ENCODE results near the gene DNAJC1. TPM values are rescaled to one million over a fixed set of nuclear protein-coding genes. Genes with fewer than 3 reads are reported as not detected.

DNAJC1 gene
- total and polyA plus RNA-seq, 2 of the 4 experiments (the other 2 are of a cell fraction): 12.7 to 13.3 TPM

DNA sequence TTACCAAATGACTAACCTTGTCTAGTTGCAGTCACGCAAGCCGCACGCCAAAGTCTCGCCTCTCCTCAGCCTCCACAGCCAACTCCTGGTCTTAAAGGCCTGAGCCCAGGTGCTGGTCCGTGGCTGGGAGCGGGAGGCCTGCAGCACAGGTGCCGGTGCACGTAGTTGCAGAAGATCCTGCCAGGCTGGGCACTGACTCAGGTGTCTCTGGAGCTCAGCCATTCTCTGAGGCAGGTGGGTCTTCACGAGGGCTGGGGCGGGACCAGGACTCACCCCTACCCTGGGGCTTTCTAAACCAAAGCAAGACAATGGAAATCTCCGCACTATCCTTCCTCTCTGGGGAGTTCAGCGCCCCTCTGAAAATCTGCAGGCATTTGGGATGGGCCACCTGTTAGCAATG lies 253.1 kb downstream of the DNAJC1 start:
- Histone ChIP-seq H3K14ac (replicated peaks; ENCODE audit: low read depth, low read length) (no peak overlapping the region), H3K4me2 (ENCODE audit: low read depth, low read length) (no peak overlapping the region), H3K27me3 (ENCODE audit: control insufficient read depth, insufficient read depth, low read length) (no peaks in the 10 kb centered on the region), H4K5ac (ENCODE audit: low read depth, low read length) (no peak overlapping the region), H2BK15ac (ENCODE audit: low read depth, low read length) (no peak overlapping the region), H4K8ac (ENCODE audit: low read depth in 2 of 2, low read length in 2 of 2) (no peak overlapping the region), H2AK5ac (ENCODE audit: low read depth, low read length) (no peak overlapping the region), H3K4ac (ENCODE audit: low read depth, low read length) (no peak overlapping the region), H3K4me3 (ENCODE audit: insufficient read depth, low read depth, low read length) (no peak overlapping the region), H3K27ac (ENCODE audit: insufficient read depth, low read length) (no peak overlapping the region), H4K20me1 (ENCODE audit: insufficient read depth, low read length) (no peaks in the 10 kb centered on the region), H2BK120ac (ENCODE audit: low read depth, low read length) (no peak overlapping the region), H3K9me1 (ENCODE audit: insufficient read depth, low read length) (no peaks in the 10 kb centered on the region), H2AFZ (replicated peaks; ENCODE audit: low read length, poor library complexity) (no peak overlapping the region), H3K79me1 (ENCODE audit: low read depth in 1 of 2, low read length in 2 of 2) (no peaks in the 10 kb centered on the region), H2BK5ac (ENCODE audit: low read depth, low read length, poor library complexity, severe bottlenecking) (no peak overlapping the region), H3K23ac (ENCODE audit: low read depth, low read length) (no peak overlapping the region), H3K36me3 (ENCODE audit: control insufficient read depth, insufficient read depth, low read length) (peaks cover 3% of the 10 kb centered on the region; the same call in 1 of the 2 replicates), H3K9ac (ENCODE audit: low read depth, low read length) (no peak overlapping the region), H2BK20ac (ENCODE audit: low read depth, low read length) (no peak overlapping the region), H3K4me1 (ENCODE audit: control insufficient read depth, insufficient read depth, low read length) (no peaks in the 10 kb centered on the region), H4K91ac (ENCODE audit: insufficient read depth, low read depth, low read length) (no peak overlapping the region), H3K56ac (ENCODE audit: extremely low read depth, insufficient read depth, low read length) (no peak overlapping the region), H2AK9ac (replicated peaks; ENCODE audit: low read depth, low read length, poor library complexity) (no peak overlapping the region), H3K18ac (ENCODE audit: low read depth, low read length) (no peak overlapping the region), H3K9me3 (ENCODE audit: control insufficient read depth, insufficient read depth, low read length) (no peaks in the 10 kb centered on the region)
- ATAC-seq (ENCODE audit: low read depth) (no peak), DNase-seq (no peak)
- 93% methylated on average over 2 of the region's 12 CpGs; no CpG with 5 or more reads in 1 of the 2 experiments for WGBS, 2 experiments (ENCODE audit: extremely low coverage in 2 of 2, insufficient read length in 1 of 2)
- dilution Hi-C loops (cut with HindIII; ENCODE audit: low sequenced_read_pairs, unreplicated experiment): no loop called here
- in situ Hi-C loops (cut with MboI; ENCODE audit: low sequenced_read_pairs): no loop called here
- TF ChIP-seq RAD21 (IDR thresholded peaks at IDR 0.05; ENCODE audit: low read length) (no peak), MXI1 (IDR thresholded peaks at IDR 0.05; ENCODE audit: borderline replicate concordance, low read depth, low read length) (no peak), MAZ (IDR thresholded peaks at IDR 0.05; ENCODE audit: borderline replicate concordance, low read depth, low read length) (no peak), MAFK (IDR thresholded peaks at IDR 0.05; ENCODE audit: low read depth, low read length) (no peak)
- BruUV-seq (replicated peaks): no TSS peak
- POLR2A ChIA-PET (ENCODE audit: unreplicated experiment): no interaction called here
- intact Hi-C loops (cut with micrococcal nuclease): loop anchor here (5.0 kb wide), 1 partner anchor 202 kb away; no protein-coding TSS in a partner anchor
- CTCF ChIA-PET: interaction anchor here (1.0 kb wide), 1 partner anchor 10 kb away, joined by 3 read pairs; no protein-coding TSS in a partner anchor

Data from IMR-90 (cell line).